HFFc6 (cell line): ENCODE data around the gene CCNY. TPM values are rescaled to one million over a fixed set of nuclear protein-coding genes. Genes with fewer than 3 reads are reported as not detected.

ENCODE experiments used
- DNase-seq: peaks from one replicate; pipeline ENCODE4 v3.0.0-alpha.2; 2018
- H3K27ac Mint-ChIP-seq: 2 replicates; pipeline ENCODE4 v1.8.0; 2020; ENCODE audit warnings: mild to moderate bottlenecking, mixed read lengths
- H3K27me3 Mint-ChIP-seq: 2 replicates; pipeline ENCODE4 v1.8.0; 2021; ENCODE audit warnings: mild to moderate bottlenecking, moderate library complexity, mixed read lengths; ENCODE audit not compliant: insufficient read depth
- H3K36me3 Mint-ChIP-seq: 2 replicates; pipeline ENCODE4 v1.8.0; 2021; ENCODE audit warnings: low read depth, mixed read lengths
- H3K4me1 Mint-ChIP-seq: 2 replicates; pipeline ENCODE4 v1.8.0; 2020; ENCODE audit warnings: low read depth, mixed read lengths
- H3K4me3 Mint-ChIP-seq: 2 replicates; pipeline ENCODE4 v1.8.0; 2020; ENCODE audit warnings: mild to moderate bottlenecking, moderate library complexity, mixed read lengths
- H3K9me3 Mint-ChIP-seq: 2 replicates; pipeline ENCODE4 v1.8.0; 2020; ENCODE audit warnings: mild to moderate bottlenecking, mixed read lengths
- CTCF ChIP-seq: fragments of 200-600 bp; sonication (generic); IDR thresholded peaks from 2 replicates; pipeline ENCODE4 v1.5.0; 2021; ENCODE audit warnings: antibody characterized with exemption, mild to moderate bottlenecking
- total RNA-seq, 6 experiments: library from RNA; stranded (reverse); fragmentation: NEBNext Ultra II Directional; extraction: Animal tissue kit (Norgen Biotek cat#: 25700); gene quantifications; 2 replicates in 1 of 6; 3 replicates in 5 of 6; pipeline ENCODE4 v1.2.3, GENCODE V29; 2021

The CCNY gene
- total RNA-seq, 6 experiments from 2014 or later, result 60.0 to 76.6 (median 69.9) TPM

- H3K9me3 Mint-ChIP-seq, result no peaks in the 10 kb centered on the region; the same call in 1 of the 2 replicates
- peak; percentile 11 for DNase-seq
- H3K27me3 Mint-ChIP-seq, result peaks cover 50% of the 10 kb centered on the region
- no peaks in the 10 kb centered on the region for H3K4me1 Mint-ChIP-seq
- TF ChIP-seq CTCF, result peak; percentile 52
- H3K4me3 Mint-ChIP-seq, result no peak overlapping the region
- H3K27ac Mint-ChIP-seq, result no peak overlapping the region
- no peaks in the 10 kb centered on the region; the same call in 1 of the 2 replicates for H3K36me3 Mint-ChIP-seq
These were observed 277.4 kb downstream of the CCNY start for GRCh38 chr10:35613597-35614226.

- Mint-ChIP-seq H3K27ac (no peak overlapping the region), H3K27me3 (peaks cover 55% of the 10 kb centered on the region), H3K4me3 (no peak overlapping the region), H3K36me3 (no peaks in the 10 kb centered on the region; the same call in 1 of the 2 replicates), H3K9me3 (no peaks in the 10 kb centered on the region; the same call in 1 of the 2 replicates), H3K4me1 (no peaks in the 10 kb centered on the region)
- no peak for TF ChIP-seq CTCF
- DNase-seq, result no peak
These were observed 278.0 kb downstream of the CCNY start for GRCh38 chr10:35614312-35614711.

Other genes with a start within 250 kb of the CCNY start
- 10 to 100 TPM; 42.5 to 55.7 (median 51.3) TPM for gene CUL2, start 246.2 kb upstream of the CCNY start, total RNA-seq
- 10 to 100 TPM; 21.1 to 34.0 (median 30.2) TPM for gene CREM, start 209.7 kb upstream of the CCNY start, total RNA-seq